CD14-positive monocyte (primary cell): Measurements from ENCODE around the gene ADAM23. TPM values are rescaled to one million over a fixed set of nuclear protein-coding genes. Genes with fewer than 3 reads are reported as not detected.

ENCODE experiments used
- DNase-seq, 3 donors: peaks; one replicate each; pipeline ENCODE4 v3.0.0-alpha.2; 2011 to 2022
- H2AFZ ChIP-seq: 2 replicates; pipeline ENCODE4 v1.6.0; 2012; ENCODE audit warnings: mild to moderate bottlenecking, low read depth, low read length, inconsistent platforms; ENCODE audit not compliant: insufficient read depth, poor library complexity, severe bottlenecking
- H3K27ac ChIP-seq, 2 donors: 1 replicate in 1 of 2; 2 replicates in 1 of 2; pipeline ENCODE4 v1.5.1; 2012 to 2013; ENCODE audit warnings: low read length in 2 of 2, control low read depth in 1 of 2, inconsistent platforms in 1 of 2, low read depth in 1 of 2, mild to moderate bottlenecking in 1 of 2
- H3K27me3 ChIP-seq, 2 donors: one replicate each; pipeline versions ENCODE4 v1.6.0 to v1.6.1; 2011 to 2013; ENCODE audit warnings: low read length in 2 of 2; ENCODE audit not compliant: control insufficient read depth in 2 of 2, insufficient read depth in 2 of 2
- H3K36me3 ChIP-seq, 2 donors: replicated peaks in 1 of 2; 1 replicate in 1 of 2; 2 replicates in 1 of 2; pipeline versions ENCODE4 v1.5.1 to v1.6.1; 2012 to 2013; ENCODE audit warnings: low read length in 2 of 2, control low read depth in 1 of 2, inconsistent platforms in 1 of 2, mild to moderate bottlenecking in 1 of 2; ENCODE audit not compliant: insufficient read depth in 2 of 2, control insufficient read depth in 1 of 2
- H3K4me1 ChIP-seq, 2 donors: 1 replicate in 1 of 2; 2 replicates in 1 of 2; pipeline versions ENCODE4 v1.5.1 to v1.6.1; 2012 to 2013; ENCODE audit warnings: low read length in 2 of 2, control low read depth in 1 of 2, inconsistent platforms in 1 of 2, mild to moderate bottlenecking in 1 of 2, moderate library complexity in 1 of 2; ENCODE audit not compliant: insufficient read depth in 2 of 2, control insufficient read depth in 1 of 2
- H3K4me2 ChIP-seq: replicated peaks from 2 replicates; pipeline ENCODE3; 2012; ENCODE audit warnings: low read length, moderate library complexity, mild to moderate bottlenecking; ENCODE audit not compliant: poor library complexity, severe bottlenecking; ENCODE audit errors: extremely low read depth
- H3K4me3 ChIP-seq, 3 experiments: fragments of 200-600 bp in 1 of 3; sonication (generic) in 1 of 3; replicated peaks in 1 of 3; 1 replicate in 2 of 3; 2 replicates in 1 of 3; pipeline ENCODE4 v1.5.1; 2011 to 2013; ENCODE audit warnings: low read length in 3 of 3, mild to moderate bottlenecking in 3 of 3, control low read depth in 2 of 3, low read depth in 2 of 3, inconsistent platforms in 1 of 3, moderate library complexity in 1 of 3
- H3K79me2 ChIP-seq: 2 replicates; pipeline ENCODE4 v1.6.0; 2012; ENCODE audit warnings: mild to moderate bottlenecking, control low read depth, inconsistent platforms, low read length, moderate library complexity; ENCODE audit not compliant: insufficient read depth
- H3K9ac ChIP-seq: 2 replicates; pipeline ENCODE4 v1.6.0; 2017; ENCODE audit warnings: low read length, mild to moderate bottlenecking; ENCODE audit not compliant: insufficient read depth, poor library complexity, severe bottlenecking
- H3K9me3 ChIP-seq, 2 donors: replicated peaks in 1 of 2; 1 replicate in 1 of 2; 2 replicates in 1 of 2; pipeline versions ENCODE4 v1.5.1 to v1.6.1; 2012 to 2013; ENCODE audit warnings: low read length in 2 of 2, control low read depth in 1 of 2; ENCODE audit not compliant: control insufficient read depth in 1 of 2, insufficient read depth in 1 of 2
- H4K20me1 ChIP-seq: 2 replicates; pipeline ENCODE4 v1.6.0; 2012; ENCODE audit warnings: mild to moderate bottlenecking, low read length, control low read depth, moderate library complexity; ENCODE audit not compliant: insufficient read depth
- H3K27ac Mint-ChIP-seq, 7 donors: one replicate each; pipeline ENCODE4 v1.8.0; 2020; ENCODE audit warnings: mild to moderate bottlenecking in 7 of 7, mixed read lengths in 7 of 7, moderate library complexity in 6 of 7, inconsistent platforms in 2 of 7
- H3K27me3 Mint-ChIP-seq, 3 donors: one replicate each; pipeline ENCODE4 v1.8.0; 2021 to 2022; ENCODE audit warnings: low read depth in 3 of 3, mild to moderate bottlenecking in 3 of 3, mixed read lengths in 3 of 3, moderate library complexity in 3 of 3, inconsistent platforms in 1 of 3
- H3K36me3 Mint-ChIP-seq, 2 donors: one replicate each; pipeline ENCODE4 v1.8.0; 2020; ENCODE audit warnings: mixed read lengths in 2 of 2, inconsistent platforms in 1 of 2, mild to moderate bottlenecking in 1 of 2
- H3K4me1 Mint-ChIP-seq: one replicate; pipeline ENCODE4 v1.8.0; 2020; ENCODE audit warnings: mild to moderate bottlenecking, mixed read lengths
- H3K4me3 Mint-ChIP-seq, 2 donors: one replicate each; pipeline ENCODE4 v1.8.0; 2020; ENCODE audit warnings: mild to moderate bottlenecking in 2 of 2, mixed read lengths in 2 of 2, moderate library complexity in 1 of 2
- H3K9me3 Mint-ChIP-seq, 7 donors: one replicate each; pipeline ENCODE4 v1.8.0; 2020 to 2022; ENCODE audit warnings: mixed read lengths in 7 of 7, mild to moderate bottlenecking in 6 of 7, moderate library complexity in 6 of 7, inconsistent platforms in 2 of 7
- CTCF ChIP-seq: fragments of 200-600 bp; IDR thresholded peaks from one replicate; pipeline ENCODE4 v1.8.0; 2022; ENCODE audit warnings: antibody characterized with exemption, mild to moderate bottlenecking
- WGBS: methylation state at CpG from one replicate; pipeline ENCODE4 v1.1.5; 2013; ENCODE audit warnings: missing lambda C conversion rate; ENCODE audit not compliant: insufficient coverage; 5-methylcytosine and 5-hydroxymethylcytosine counted together
- intact Hi-C, 2 donors: fragments of 100-400 bp; cut with micrococcal nuclease; formaldehyde crosslinking; loops; one replicate each; pipeline versions ENCODE4 v1.15.0 to v1.15.1; 2023
- polyA plus RNA-seq, 3 donors: library from polyadenylated mRNA; depleted of rRNA in 1 of 3; unstranded in 2 of 3; stranded (reverse) in 1 of 3; fragments of 300-500 nt in 2 of 3; fragments of >200 nt in 1 of 3; fragmentation: Illumina TruSeq in 2 of 3; gene quantifications; 1 replicate in 2 of 3; 2 replicates in 1 of 3; pipeline ENCODE4 v1.2.3, GENCODE V29; 2012 to 2021

Gene ADAM23
- polyA plus RNA-seq, 3 donors, result not detected

- Histone ChIP-seq H3K79me2 (no peaks in the 10 kb centered on the region), H3K9me3 (no peaks in the 10 kb centered on the region), H3K9ac (no peak overlapping the region), H3K4me1 (no peaks in the 10 kb centered on the region), H3K27ac (no peak overlapping the region), H2AFZ (no peak overlapping the region), H3K4me2 (no peak overlapping the region), H3K27me3 (no peaks in the 10 kb centered on the region), H3K36me3 (no peaks in the 10 kb centered on the region), H4K20me1 (no peaks in the 10 kb centered on the region), H3K4me3 (no peak overlapping the region)
- no peak for DNase-seq
- TF ChIP-seq CTCF, result no peak
- no peaks in the 10 kb centered on the region for H3K4me1 Mint-ChIP-seq
- no peak overlapping the region for H3K27ac Mint-ChIP-seq
- intact Hi-C loops, result no loop called here
- H3K9me3 Mint-ChIP-seq, result no peaks in the 10 kb centered on the region
- H3K36me3 Mint-ChIP-seq, result no peaks in the 10 kb centered on the region
- H3K4me3 Mint-ChIP-seq, result no peak overlapping the region
- peaks cover 0 to 9% (median 2%) of the 10 kb centered on the region in 3 donors for H3K27me3 Mint-ChIP-seq
These were observed 112.4 kb downstream of the ADAM23 start for GRCh38 chr2:206555721-206556120.

- Histone ChIP-seq H3K79me2 (no peaks in the 10 kb centered on the region), H3K4me2 (no peak overlapping the region), H4K20me1 (no peaks in the 10 kb centered on the region), H3K27me3 (no peaks in the 10 kb centered on the region), H3K4me3 (no peak overlapping the region), H3K36me3 (no peaks in the 10 kb centered on the region), H3K4me1 (no peaks in the 10 kb centered on the region), H3K27ac (no peak overlapping the region), H3K9me3 (no peaks in the 10 kb centered on the region), H2AFZ (no peak overlapping the region), H3K9ac (no peak overlapping the region)
- no peak overlapping the region for H3K27ac Mint-ChIP-seq
- H3K4me3 Mint-ChIP-seq, result no peak overlapping the region
- peaks cover 0 to 9% (median 2%) of the 10 kb centered on the region in 3 donors for H3K27me3 Mint-ChIP-seq
- H3K4me1 Mint-ChIP-seq, result no peaks in the 10 kb centered on the region
- WGBS, result no CpG with 5 or more reads among the region's 5 CpGs
- no peaks in the 10 kb centered on the region for H3K36me3 Mint-ChIP-seq
- DNase-seq, result no peak
- peak; percentile 50 for TF ChIP-seq CTCF
- H3K9me3 Mint-ChIP-seq, result no peaks in the 10 kb centered on the region
- intact Hi-C loops, result no loop called here
These were observed 113.1 kb downstream of the ADAM23 start for GRCh38 chr2:206556357-206556949.
